ENCODE measurements around the gene KCNJ1.
A peak's percentile ranks its signal among the peaks of the same experiment; 100 is the strongest.

The KCNJ1 gene

GRCh38 chr11:128846985-128847384, 20.1 kb downstream of the KCNJ1 start:
- DNase-seq, result no peak

GRCh38 chr11:128845334-128845780, 21.7 kb downstream of the KCNJ1 start:
- DNase-seq, result peak; percentile 7

GRCh38 chr11:128843198-128843785, 23.8 kb downstream of the KCNJ1 start:
- DNase-seq, result no peak

- DNase-seq, result peak; percentile 42
Observed at GRCh38 chr11:128841461-128842072, 25.5 kb downstream of the KCNJ1 start.

- DNase-seq, result no peak
Observed at GRCh38 chr11:128840783-128841182, 26.3 kb downstream of the KCNJ1 start.

GRCh38 chr11:128840137-128840536, 27.0 kb downstream of the KCNJ1 start:
- DNase-seq, result no peak

GRCh38 chr11:128839081-128839480, 28.0 kb downstream of the KCNJ1 start:
- DNase-seq, result no peak

- peak; percentile 19 for DNase-seq
Observed at GRCh38 chr11:128837627-128838026, 29.5 kb downstream of the KCNJ1 start.

- no peak for DNase-seq
Observed at GRCh38 chr11:128835741-128836430, 31.2 kb downstream of the KCNJ1 start.

GRCh38 chr11:128834157-128834556, 32.9 kb downstream of the KCNJ1 start:
- no peak for DNase-seq

GRCh38 chr11:128832121-128832497, 35.0 kb downstream of the KCNJ1 start:
- DNase-seq, result no peak

- DNase-seq, result peak; percentile 78
Observed at GRCh38 chr11:128831174-128832120, 35.6 kb downstream of the KCNJ1 start.

- DNase-seq, result peak; percentile 12
Observed at GRCh38 chr11:128830290-128831173, 36.6 kb downstream of the KCNJ1 start.

- DNase-seq, result no peak
Observed at GRCh38 chr11:128828350-128828749, 38.7 kb downstream of the KCNJ1 start.

- DNase-seq, result no peak
Observed at GRCh38 chr11:128827191-128827893, 39.8 kb downstream of the KCNJ1 start.

GRCh38 chr11:128825050-128825784, 41.9 kb downstream of the KCNJ1 start:
- DNase-seq, result no peak

- no peak for DNase-seq
Observed at GRCh38 chr11:128824191-128825049, 42.7 kb downstream of the KCNJ1 start.

GRCh38 chr11:128823753-128824152, 43.3 kb downstream of the KCNJ1 start:
- no peak for DNase-seq

- no peak for DNase-seq
Observed at GRCh38 chr11:128822130-128822529, 45.0 kb downstream of the KCNJ1 start.

- no peak for DNase-seq
Observed at GRCh38 chr11:128821556-128821955, 45.5 kb downstream of the KCNJ1 start.

All from CD4-positive, alpha-beta T cell treated with Interferon gamma for 1 hour (primary cell).